Measurements from ENCODE around the gene DEPDC5. TPM values are rescaled to one million over a fixed set of nuclear protein-coding genes. Genes with fewer than 3 reads are reported as not detected.
A peak's percentile ranks its signal among the peaks of the same experiment; 100 is the strongest.
"Not testable (repeated sequence)": the region's sequence is repeated elsewhere in the genome, so short reads cannot be mapped to it uniquely, and the experiment has no call there.

DEPDC5 gene
- total RNA-seq (57.6 TPM), polyA plus RNA-seq (10 to 100 TPM in 1 of 4 donors, 1 to 10 TPM in 3; 4.1 to 14.5 (median 9.0) TPM)

DNA sequence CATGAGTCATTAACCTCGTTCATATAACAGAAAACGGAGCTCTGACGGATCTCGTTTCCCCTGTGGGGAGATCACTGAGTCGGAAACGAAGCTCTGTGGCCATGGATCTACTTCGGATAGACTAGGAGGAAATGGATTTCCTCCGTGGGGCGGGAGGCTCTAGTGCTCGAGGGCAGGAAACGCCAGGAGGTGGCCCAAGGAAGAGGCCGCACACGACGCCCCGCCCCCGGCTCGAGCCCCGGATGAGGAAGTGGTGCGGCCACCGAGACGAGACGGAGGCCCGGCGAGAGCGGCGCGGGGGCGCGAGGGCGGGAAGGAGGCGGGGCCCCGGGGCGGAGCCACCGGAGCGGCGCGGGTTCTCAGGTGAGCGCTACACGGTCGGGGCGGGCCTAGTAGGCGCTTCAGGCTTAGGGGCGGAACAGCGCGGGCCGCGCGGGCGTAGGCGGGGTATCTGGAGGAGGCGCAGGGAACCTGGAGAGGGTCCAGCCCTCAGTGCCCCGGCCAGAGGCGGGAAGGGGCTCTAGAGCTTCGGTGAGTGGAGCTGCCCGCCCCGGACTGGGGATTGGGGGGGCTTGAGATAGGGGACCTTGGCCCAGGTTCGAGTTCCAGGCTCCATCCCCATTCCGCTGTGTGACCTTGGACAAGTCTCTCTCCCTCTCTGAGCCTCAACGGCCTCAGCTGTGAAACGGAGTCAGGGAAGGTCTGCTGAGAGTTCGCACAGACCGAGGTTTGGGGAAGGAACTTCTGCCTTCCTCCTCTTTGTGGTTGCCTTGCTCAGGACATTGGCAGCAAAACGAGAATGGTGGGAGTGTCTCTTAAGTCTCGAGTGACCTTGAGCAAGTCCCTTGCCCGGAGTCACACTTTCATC lies at the start of gene DEPDC5:
Gene DEPDC5, plus strand, starts transcription at position 386 of the 868 bp plus-strand sequence. CDS start 903 bp downstream, outside the sequence.
- peaks cover 7% of the 10 kb centered on the region for H3K27me3 Mint-ChIP-seq
- Histone ChIP-seq H3K9me3 (ENCODE audit: control insufficient read depth in 2 of 2, low read length in 2 of 2) (no peaks in the 10 kb centered on the region), H3K27ac (ENCODE audit: insufficient read depth, low read length, poor library complexity, severe bottlenecking) (peak within 1 kb of the TSS; percentile 87), H3K4me1 (ENCODE audit: control insufficient read depth, insufficient read depth, low read length, poor library complexity, severe bottlenecking) (peaks cover 33% of the 10 kb centered on the region), H3K27me3 (ENCODE audit: control insufficient read depth, insufficient read depth, low read length) (no peaks in the 10 kb centered on the region), H3K36me3 (ENCODE audit: control insufficient read depth, insufficient read depth, low read length) (no peaks in the 10 kb centered on the region), H3K4me3 (ENCODE audit: low read depth, low read length) (peak within 1 kb of the TSS; percentile 90)
- peaks cover 3% of the 10 kb centered on the region for H3K36me3 Mint-ChIP-seq
- no peaks in the 10 kb centered on the region for H3K9me3 Mint-ChIP-seq
- ATAC-seq (ENCODE audit: low read depth in 2 of 2) (peak; percentile 80 to 84), DNase-seq (peak; percentile 95 to 97 (median 96))
- H3K4me3 Mint-ChIP-seq, result peak within 1 kb of the TSS; percentile 94 to 95 (median 94)
- peak within 1 kb of the TSS; percentile 97 to 100 (median 99) for H3K27ac Mint-ChIP-seq
- peaks cover 27 to 56% (median 41%) of the 10 kb centered on the region in 4 donors for H3K4me1 Mint-ChIP-seq

DNA sequence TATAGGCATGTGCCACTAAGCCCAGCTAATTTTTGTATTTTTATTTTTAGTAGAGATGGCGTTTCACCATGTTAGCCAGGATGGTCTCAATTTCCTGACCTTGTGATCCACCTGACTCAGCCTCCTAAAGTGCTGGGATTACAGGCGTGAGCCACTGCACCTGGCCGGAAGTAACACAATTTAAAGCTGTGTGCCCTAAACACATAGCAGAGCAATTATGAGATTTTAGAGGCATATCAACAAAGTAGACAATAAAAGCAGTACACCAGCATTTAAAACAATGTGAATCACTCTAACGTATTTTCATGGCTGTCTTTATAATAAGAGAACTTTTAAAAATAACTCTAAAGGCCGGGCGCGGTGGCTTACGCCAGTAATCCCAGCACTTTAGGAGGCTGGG lies 46.3 kb upstream of the DEPDC5 start:
- Histone ChIP-seq H3K4me1 (ENCODE audit: control insufficient read depth, insufficient read depth, low read length, poor library complexity, severe bottlenecking) (no peaks in the 10 kb centered on the region), H3K27me3 (ENCODE audit: control insufficient read depth, insufficient read depth, low read length) (no peaks in the 10 kb centered on the region), H3K4me3 (ENCODE audit: low read depth, low read length) (no peak overlapping the region), H3K27ac (ENCODE audit: insufficient read depth, low read length, poor library complexity, severe bottlenecking) (no peak overlapping the region), H3K36me3 (ENCODE audit: control insufficient read depth, insufficient read depth, low read length) (peaks cover 38% of the 10 kb centered on the region), H3K9me3 (ENCODE audit: control insufficient read depth in 2 of 2, low read length in 2 of 2) (no peaks in the 10 kb centered on the region)
- Mint-ChIP-seq H3K36me3 (peaks cover 29% of the 10 kb centered on the region), H3K27ac (peak overlapping the region in 1 of 3 donors; percentile 52), H3K27me3 (no peaks in the 10 kb centered on the region), H3K4me3 (no peak overlapping the region), H3K9me3 (no peaks in the 10 kb centered on the region), H3K4me1 (peaks cover 0 to 5% (median 1%) of the 10 kb centered on the region in 4 donors)
- ATAC-seq (ENCODE audit: low read depth in 2 of 2) (no peak), DNase-seq (no peak)

DNA sequence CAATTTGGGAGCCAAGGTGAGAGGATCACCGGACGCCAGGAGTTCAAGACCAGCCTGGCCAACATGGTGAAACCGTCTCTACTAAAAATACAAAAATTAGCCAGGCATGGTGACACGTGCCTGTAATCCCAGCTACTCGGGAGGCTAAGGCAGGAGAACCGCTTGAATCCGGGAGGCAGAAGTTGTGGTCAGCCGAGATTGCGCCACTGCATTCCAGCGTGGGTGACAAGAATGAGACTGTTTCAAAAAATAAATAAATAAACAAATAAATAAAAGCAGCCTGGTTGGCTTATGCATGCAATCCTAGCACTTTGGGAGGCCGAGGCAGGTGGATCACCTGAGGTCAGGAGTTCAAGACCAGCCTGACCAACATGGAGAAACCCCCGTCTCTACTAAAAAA lies 42.6 kb upstream of the DEPDC5 start:
- H3K36me3 ChIP-seq (ENCODE audit: control insufficient read depth, insufficient read depth, low read length), result peaks cover 51% of the 10 kb centered on the region
- not testable (repeated sequence) for H3K27me3 ChIP-seq (ENCODE audit: control insufficient read depth, insufficient read depth, low read length); H3K4me1 Mint-ChIP-seq; H3K9me3 ChIP-seq (ENCODE audit: control insufficient read depth in 2 of 2, low read length in 2 of 2); H3K4me3 Mint-ChIP-seq; ATAC-seq (ENCODE audit: low read depth in 2 of 2); H3K9me3 Mint-ChIP-seq; H3K4me1 ChIP-seq (ENCODE audit: control insufficient read depth, insufficient read depth, low read length, poor library complexity, severe bottlenecking); H3K4me3 ChIP-seq (ENCODE audit: low read depth, low read length); H3K27me3 Mint-ChIP-seq; H3K27ac ChIP-seq (ENCODE audit: insufficient read depth, low read length, poor library complexity, severe bottlenecking); DNase-seq
- Mint-ChIP-seq H3K27ac (peak overlapping the region in 1 of 3 donors; percentile 32), H3K36me3 (peaks cover 44% of the 10 kb centered on the region)

DNA sequence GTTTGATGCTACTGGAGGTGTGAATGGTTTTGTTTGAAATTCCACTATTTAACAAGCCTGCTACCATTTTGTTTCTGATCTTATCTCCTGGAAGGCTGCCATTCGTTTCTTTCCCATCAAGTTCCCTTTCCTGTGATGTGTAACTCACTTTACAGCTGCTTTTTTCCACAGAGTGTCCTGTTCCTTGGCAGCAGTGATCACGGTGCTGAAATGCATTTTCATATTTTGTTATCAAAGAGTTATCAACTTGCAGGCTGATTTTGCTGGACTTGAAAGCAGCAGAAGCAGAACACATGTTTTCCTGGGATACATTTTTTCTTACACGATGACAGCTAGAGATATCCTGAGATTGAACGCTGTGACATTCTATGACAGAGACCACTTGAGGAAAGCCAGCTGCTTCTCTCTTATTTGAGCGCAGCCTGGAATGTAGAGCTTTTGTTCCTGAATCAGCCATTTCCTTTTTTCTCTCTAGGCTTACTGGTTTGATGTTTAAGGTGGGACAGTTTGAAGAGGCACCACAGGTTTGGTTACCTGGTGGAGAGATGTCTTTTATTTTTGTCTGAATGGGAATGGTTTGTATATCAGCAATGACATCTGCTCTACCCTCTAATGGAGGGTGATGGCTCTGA lies 38.6 kb upstream of the DEPDC5 start:
- peaks cover 62% of the 10 kb centered on the region for H3K36me3 ChIP-seq (ENCODE audit: control insufficient read depth, insufficient read depth, low read length)
- H3K4me1 Mint-ChIP-seq, result peaks cover 2 to 7% (median 3%) of the 10 kb centered on the region in 4 donors
- H3K9me3 ChIP-seq (ENCODE audit: control insufficient read depth in 2 of 2, low read length in 2 of 2), result no peaks in the 10 kb centered on the region
- peaks cover 0 to 1% (median 0%) of the 10 kb centered on the region in 7 donors for H3K9me3 Mint-ChIP-seq
- H3K4me3 ChIP-seq (ENCODE audit: low read depth, low read length), result no peak overlapping the region
- H3K4me3 Mint-ChIP-seq, result no peak overlapping the region
- H3K27me3 ChIP-seq (ENCODE audit: control insufficient read depth, insufficient read depth, low read length), result no peaks in the 10 kb centered on the region
- H3K27ac Mint-ChIP-seq, result peak overlapping the region in 2 of 3 donors; percentile 11 to 35
- no peak overlapping the region for H3K27ac ChIP-seq (ENCODE audit: insufficient read depth, low read length, poor library complexity, severe bottlenecking)
- no peaks in the 10 kb centered on the region for H3K4me1 ChIP-seq (ENCODE audit: control insufficient read depth, insufficient read depth, low read length, poor library complexity, severe bottlenecking)
- H3K27me3 Mint-ChIP-seq, result no peaks in the 10 kb centered on the region
- H3K36me3 Mint-ChIP-seq, result peaks cover 53% of the 10 kb centered on the region
- ATAC-seq (ENCODE audit: low read depth in 2 of 2), result no peak
- no peak for DNase-seq

DNA sequence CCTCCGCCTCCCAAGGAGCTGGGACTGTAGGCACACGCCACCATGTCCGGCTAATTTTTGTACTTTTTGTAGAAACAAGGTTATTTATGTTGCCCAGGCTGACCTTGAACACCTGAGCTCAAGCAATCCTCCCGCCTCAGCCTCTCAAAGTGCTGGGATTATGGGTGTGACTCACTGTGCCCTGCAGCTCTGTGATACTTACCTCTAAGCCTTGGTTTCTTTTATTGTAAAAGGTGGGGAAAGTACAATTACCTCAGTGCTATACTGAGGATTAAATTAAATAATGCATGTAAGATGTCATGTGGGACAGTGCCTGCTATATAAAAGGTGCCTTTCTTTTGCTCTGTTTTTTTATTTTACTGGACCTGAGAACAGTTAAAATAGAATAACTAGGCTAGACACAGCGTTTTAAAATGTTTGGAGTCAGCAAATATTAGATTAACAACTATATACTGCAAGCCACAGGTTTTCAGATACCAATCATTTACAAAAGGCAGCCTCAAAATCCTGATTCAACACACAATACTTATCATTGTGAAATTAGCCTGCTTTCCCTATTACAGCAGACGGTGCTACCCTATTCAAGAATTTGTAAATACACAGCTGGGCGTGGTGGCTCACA lies 33.9 kb upstream of the DEPDC5 start:
- Histone ChIP-seq H3K36me3 (ENCODE audit: control insufficient read depth, insufficient read depth, low read length) (peaks cover 52% of the 10 kb centered on the region), H3K4me1 (ENCODE audit: control insufficient read depth, insufficient read depth, low read length, poor library complexity, severe bottlenecking) (no peaks in the 10 kb centered on the region), H3K27ac (ENCODE audit: insufficient read depth, low read length, poor library complexity, severe bottlenecking) (no peak overlapping the region), H3K4me3 (ENCODE audit: low read depth, low read length) (no peak overlapping the region), H3K27me3 (ENCODE audit: control insufficient read depth, insufficient read depth, low read length) (no peaks in the 10 kb centered on the region), H3K9me3 (ENCODE audit: control insufficient read depth in 2 of 2, low read length in 2 of 2) (no peaks in the 10 kb centered on the region)
- Mint-ChIP-seq H3K4me1 (peaks cover 5 to 20% (median 13%) of the 10 kb centered on the region in 4 donors), H3K27ac (no peak overlapping the region), H3K27me3 (no peaks in the 10 kb centered on the region), H3K4me3 (no peak overlapping the region), H3K36me3 (peaks cover 41% of the 10 kb centered on the region), H3K9me3 (no peaks in the 10 kb centered on the region)
- DNase-seq (no peak), ATAC-seq (ENCODE audit: low read depth in 2 of 2) (no peak)

DNA sequence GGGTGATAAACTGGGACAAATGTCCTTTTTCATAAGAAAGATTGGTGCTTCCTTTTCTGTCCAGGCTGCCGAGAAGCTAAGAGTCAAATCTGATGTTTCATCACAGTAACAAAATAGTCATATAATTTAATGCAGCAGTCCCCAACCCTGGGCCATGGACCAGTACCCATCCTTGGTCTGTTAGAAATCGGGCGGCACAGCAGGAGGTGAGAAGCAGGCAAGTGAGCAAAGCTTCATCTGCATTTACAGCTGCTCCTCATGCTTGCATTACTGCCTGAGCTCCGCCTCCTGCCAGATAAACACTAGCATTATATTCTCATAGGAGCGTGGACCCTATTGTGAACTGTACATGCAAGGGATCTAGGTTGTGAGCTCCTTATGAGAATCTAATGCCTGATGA lies 30.1 kb upstream of the DEPDC5 start:
- Mint-ChIP-seq H3K27me3 (no peaks in the 10 kb centered on the region), H3K4me3 (no peak overlapping the region), H3K36me3 (peaks cover 20% of the 10 kb centered on the region), H3K4me1 (peaks cover 7 to 20% (median 14%) of the 10 kb centered on the region in 4 donors), H3K9me3 (no peaks in the 10 kb centered on the region), H3K27ac (peak overlapping the region in 2 of 3 donors; percentile 23 to 67)
- Histone ChIP-seq H3K36me3 (ENCODE audit: control insufficient read depth, insufficient read depth, low read length) (peaks cover 35% of the 10 kb centered on the region), H3K4me1 (ENCODE audit: control insufficient read depth, insufficient read depth, low read length, poor library complexity, severe bottlenecking) (no peaks in the 10 kb centered on the region), H3K4me3 (ENCODE audit: low read depth, low read length) (no peak overlapping the region), H3K27me3 (ENCODE audit: control insufficient read depth, insufficient read depth, low read length) (no peaks in the 10 kb centered on the region), H3K27ac (ENCODE audit: insufficient read depth, low read length, poor library complexity, severe bottlenecking) (no peak overlapping the region), H3K9me3 (ENCODE audit: control insufficient read depth in 2 of 2, low read length in 2 of 2) (no peaks in the 10 kb centered on the region)
- DNase-seq (no peak), ATAC-seq (ENCODE audit: low read depth in 2 of 2) (no peak)

DNA sequence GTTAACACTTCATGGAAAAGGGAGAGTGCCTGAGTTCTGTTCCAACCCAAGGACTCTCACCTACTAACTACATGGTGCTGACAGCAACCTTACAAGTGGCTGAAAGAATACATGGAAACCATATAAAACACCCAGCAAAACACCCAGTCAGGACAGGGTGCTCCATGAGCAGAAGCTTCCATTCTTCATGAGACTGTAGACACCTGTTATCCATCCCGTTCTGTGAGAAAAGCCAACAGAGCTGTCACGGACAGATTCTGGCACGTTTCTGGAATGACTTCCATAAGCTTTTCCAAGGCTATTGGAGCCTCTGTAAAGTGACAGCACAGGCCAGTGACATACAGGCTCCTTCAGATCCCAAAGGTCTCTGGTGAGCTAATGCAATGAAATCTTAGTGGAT lies 27.1 kb upstream of the DEPDC5 start:
- DNase-seq (no peak), ATAC-seq (ENCODE audit: low read depth in 2 of 2) (no peak)
- Histone ChIP-seq H3K4me1 (ENCODE audit: control insufficient read depth, insufficient read depth, low read length, poor library complexity, severe bottlenecking) (no peaks in the 10 kb centered on the region), H3K36me3 (ENCODE audit: control insufficient read depth, insufficient read depth, low read length) (peaks cover 26% of the 10 kb centered on the region), H3K27me3 (ENCODE audit: control insufficient read depth, insufficient read depth, low read length) (no peaks in the 10 kb centered on the region), H3K4me3 (ENCODE audit: low read depth, low read length) (no peak overlapping the region), H3K27ac (ENCODE audit: insufficient read depth, low read length, poor library complexity, severe bottlenecking) (no peak overlapping the region), H3K9me3 (ENCODE audit: control insufficient read depth in 2 of 2, low read length in 2 of 2) (no peaks in the 10 kb centered on the region)
- Mint-ChIP-seq H3K9me3 (no peaks in the 10 kb centered on the region), H3K4me1 (peaks cover 4 to 10% (median 8%) of the 10 kb centered on the region in 4 donors), H3K27me3 (no peaks in the 10 kb centered on the region), H3K36me3 (peaks cover 15% of the 10 kb centered on the region), H3K4me3 (no peak overlapping the region), H3K27ac (no peak overlapping the region)
